Tibial nerve (tissue), 3 donors: Measurements from ENCODE around the gene PPCDC.

Source experiments
- CTCF ChIP-seq, 5 experiments: fragments of 200-600 bp in 3 of 5; fragments of 450-650 bp in 2 of 5; sonication (generic) in 3 of 5; IDR thresholded peaks; one replicate each; pipeline ENCODE4 v1.5.1; 2016 to 2019; ENCODE audit warnings: antibody characterized with exemption in 5 of 5, mild to moderate bottlenecking in 3 of 5, moderate library complexity in 2 of 5
- POLR2A ChIP-seq, 2 donors: fragments of 450-650 bp; IDR thresholded peaks; one replicate each; pipeline ENCODE4 v1.6.1; 2017; ENCODE audit warnings: antibody characterized with exemption in 2 of 2, mild to moderate bottlenecking in 2 of 2, moderate library complexity in 2 of 2

- TF ChIP-seq POLR2A (IDR thresholded peaks at IDR 0.05), result no peak
- TF ChIP-seq CTCF (IDR thresholded peaks at IDR 0.05), result no peak
Measured at GRCh38 chr15:75064846-75065245, 41.5 kb downstream of the PPCDC start.
